Panc1 (cell line): Measurements from ENCODE around the gene ATXN7. TPM values are rescaled to one million over a fixed set of nuclear protein-coding genes. Genes with fewer than 3 reads are reported as not detected.

Experiments
- ATAC-seq: fragments of 200-7000 bp; cut with Tn5 transposase; 2 replicates; pipeline ENCODE4 v1.9.1; 2020; ENCODE audit warnings: mild to moderate bottlenecking, moderate library complexity
- BruUV-seq: library from RNA; stranded (reverse); fragments of 400-500 nt; replicated peaks from 2 replicates; lab custom pipeline; 2021; lab: Mats Ljungman, UMichigan
- CTCF ChIA-PET: fragments of 300-600 bp; sonication (Branson Sonifier 250); formaldehyde crosslinking; loops from one replicate; lab custom pipeline; 2022; ENCODE audit warnings: antibody characterized with exemption; lab: Charles Lee
- POLR2A ChIA-PET: fragments of 300-600 bp; sonication (Branson Sonifier 250); formaldehyde crosslinking; loops from one replicate; lab custom pipeline; 2022; ENCODE audit warnings: antibody characterized with exemption; lab: Charles Lee
- DNase-seq: peaks from one replicate; pipeline ENCODE4 v3.0.0-alpha.2; 2010; ENCODE audit warnings: low read depth, low spot score
- H3K27ac ChIP-seq: 2 replicates; pipeline ENCODE4 v1.5.1; 2011; ENCODE audit warnings: mild to moderate bottlenecking, low read length, inconsistent platforms
- H3K27me3 ChIP-seq: fragments of 200-500 bp; sonication (Bioruptor generic); 2 replicates; pipeline ENCODE4 v1.6.0; 2014; ENCODE audit warnings: low read length, inconsistent platforms; ENCODE audit not compliant: control insufficient read depth, insufficient read depth
- H3K36me3 ChIP-seq: fragments of 200-500 bp; sonication (Bioruptor generic); 2 replicates; pipeline ENCODE4 v1.5.1; 2014; ENCODE audit warnings: inconsistent platforms, mild to moderate bottlenecking, low read length, moderate library complexity; ENCODE audit not compliant: control insufficient read depth, insufficient read depth
- H3K4me1 ChIP-seq: 2 replicates; pipeline ENCODE4 v1.5.1; 2011; ENCODE audit warnings: inconsistent platforms, mild to moderate bottlenecking, low read length, moderate library complexity; ENCODE audit not compliant: control insufficient read depth, insufficient read depth
- H3K4me3 ChIP-seq, 2 experiments: 2 replicates each; pipeline ENCODE4 v1.5.1; 2011 to 2012; ENCODE audit warnings: low read depth in 2 of 2, low read length in 2 of 2, mild to moderate bottlenecking in 2 of 2, inconsistent platforms in 1 of 2, moderate library complexity in 1 of 2
- H3K9me3 ChIP-seq: fragments of 200-500 bp; sonication (Bioruptor generic); 2 replicates; pipeline ENCODE4 v1.5.1; 2014; ENCODE audit warnings: low read depth, mild to moderate bottlenecking, inconsistent platforms, low read length, moderate library complexity; ENCODE audit not compliant: control insufficient read depth, insufficient read depth
- CTCF ChIP-seq: fragments of 450-650 bp; IDR thresholded peaks from 2 replicates; pipeline ENCODE4 v1.5.1; 2017; ENCODE audit warnings: mild to moderate bottlenecking
- POLR2AphosphoS5 ChIP-seq: IDR thresholded peaks from 2 replicates; pipeline ENCODE4 v1.6.1; 2012; ENCODE audit warnings: mild to moderate bottlenecking, low read depth, low read length, moderate library complexity
- REST ChIP-seq, 2 experiments: IDR thresholded peaks; 2 replicates each; pipeline ENCODE4 v1.6.1; 2011 to 2012; ENCODE audit warnings: low read depth in 2 of 2, control low read depth in 1 of 2, low read length in 1 of 2, mild to moderate bottlenecking in 1 of 2, moderate library complexity in 1 of 2; ENCODE audit not compliant: insufficient read depth in 1 of 2
- SIN3A ChIP-seq: IDR thresholded peaks from 2 replicates; pipeline ENCODE4 v1.6.1; 2012; ENCODE audit warnings: low read depth, mild to moderate bottlenecking, low read length, moderate library complexity, borderline replicate concordance; ENCODE audit not compliant: insufficient read depth
- TCF7L2 ChIP-seq: IDR thresholded peaks from 2 replicates; pipeline ENCODE4 v1.6.1; 2011; ENCODE audit warnings: mild to moderate bottlenecking, low read depth, low read length, inconsistent platforms
- in situ Hi-C: cut with HindIII; loops from 2 replicates; pipeline ENCODE4 v1.10.0; 2016; ENCODE audit warnings: low sequenced_read_pairs, low pct_unique_long_range_greater_than_20kb
- intact Hi-C: fragments of 100-400 bp; cut with micrococcal nuclease; formaldehyde crosslinking; loops from one replicate; pipeline ENCODE4 v1.10.0; 2022; ENCODE audit not compliant: unreplicated experiment
- total RNA-seq: library from RNA; stranded (reverse); gene quantifications from one replicate; pipeline ENCODE4 v1.2.1, GENCODE V29; 2021; ENCODE audit not compliant: unreplicated experiment

Gene ATXN7
- total RNA-seq, 1 experiment from 2014 or later, result 17.3 TPM

- no peak for TF ChIP-seq REST (IDR thresholded peaks at IDR 0.05; ENCODE audit: insufficient read depth in 1 of 2, low read depth in 2 of 2, low read length in 1 of 2)
- TF ChIP-seq POLR2AphosphoS5, result no peak
- TF ChIP-seq SIN3A, result no peak
- no peak for TF ChIP-seq TCF7L2
- TF ChIP-seq CTCF, result no peak
- ChIA-PET POLR2A (interaction anchor here (0.7 kb wide), 1 partner anchor 14 kb away, joined by 3 read pairs; no protein-coding TSS in a partner anchor), CTCF (interaction anchor here (0.5 kb wide), 1 partner anchor 10 kb away, joined by 4 read pairs; no protein-coding TSS in a partner anchor)
- DNase-seq (no peak), ATAC-seq (no peak)
- Histone ChIP-seq H3K27me3 (no peaks in the 10 kb centered on the region), H3K27ac (no peak overlapping the region), H3K4me3 (no peak overlapping the region), H3K36me3 (no peaks in the 10 kb centered on the region), H3K9me3 (no peaks in the 10 kb centered on the region), H3K4me1 (no peaks in the 10 kb centered on the region)
- intact Hi-C loops, result no loop called here
- in situ Hi-C loops, result no loop called here
- BruUV-seq, result no TSS peak
Observed at GRCh38 chr3:63895422-63896189, 31.9 kb downstream of the ATXN7 start.

- TF ChIP-seq SIN3A, result no peak
- TF ChIP-seq REST (IDR thresholded peaks at IDR 0.05; ENCODE audit: insufficient read depth in 1 of 2, low read depth in 2 of 2, low read length in 1 of 2), result no peak
- TF ChIP-seq POLR2AphosphoS5, result no peak
- TF ChIP-seq CTCF, result no peak
- no peak for TF ChIP-seq TCF7L2
- DNase-seq (no peak), ATAC-seq (no peak)
- no peaks in the 10 kb centered on the region for H3K27me3 ChIP-seq
- H3K36me3 ChIP-seq, result no peaks in the 10 kb centered on the region
- no peak overlapping the region for H3K27ac ChIP-seq
- no peaks in the 10 kb centered on the region for H3K9me3 ChIP-seq
- intact Hi-C loops, result no loop called here
- in situ Hi-C loops, result no loop called here
- ChIA-PET CTCF (no interaction called here), POLR2A (no interaction called here)
- H3K4me1 ChIP-seq, result no peaks in the 10 kb centered on the region
- BruUV-seq, result no TSS peak
- H3K4me3 ChIP-seq, result no peak overlapping the region
Observed at GRCh38 chr3:63896332-63897030, 32.8 kb downstream of the ATXN7 start.
